Hepatic stellate cell (primary cell): ENCODE data around the gene KIAA1671.
"Not testable (repeated sequence)": the region's sequence is repeated elsewhere in the genome, so short reads cannot be mapped to it uniquely, and the experiment has no call there.

Source experiments
- DNase-seq: peaks from one replicate; pipeline ENCODE4 v3.0.0; 2011; ENCODE audit warnings: low spot score

The KIAA1671 gene

GRCh38 chr22:25238058-25238457, 285.5 kb downstream of the KIAA1671 start:
- DNase-seq = not testable (repeated sequence)
